OCI-LY3 (cell line): ENCODE results near the gene HHATL.

Experiments used
- H2AFZ ChIP-seq: fragments of 200-600, 300-600 bp; shearing (Covaris generic); 2 replicates; pipeline ENCODE4 v1.6.0; 2014; ENCODE audit warnings: antibody characterized with exemption, low read depth, low read length
- H3K27ac ChIP-seq: fragments of 200-600, 300-600 bp; sonication (generic); 2 replicates; pipeline ENCODE4 v1.5.1; 2014; ENCODE audit warnings: mild to moderate bottlenecking, low read length, moderate library complexity, mixed read lengths
- H3K27me3 ChIP-seq: fragments of 200-600, 300-600 bp; sonication (generic); 2 replicates; pipeline ENCODE4 v1.6.1; 2014; ENCODE audit warnings: low read depth, low read length, mixed read lengths
- H3K36me3 ChIP-seq: fragments of 200-600, 300-600 bp; sonication (generic); replicated peaks from 2 replicates; pipeline ENCODE3; 2014; ENCODE audit warnings: low read depth, low read length, mixed read lengths
- H3K4me1 ChIP-seq: fragments of 300-600, 200-600 bp; sonication (generic); 2 replicates; pipeline ENCODE4 v1.6.1; 2014; ENCODE audit warnings: low read length, mixed read lengths
- H3K4me2 ChIP-seq: fragments of 200-600, 300-600 bp; sonication (generic); 2 replicates; pipeline ENCODE4 v1.6.1; 2014; ENCODE audit warnings: low read length, mixed read lengths
- H3K4me3 ChIP-seq: fragments of 300-600, 200-600 bp; sonication (generic); 2 replicates; pipeline ENCODE4 v1.5.1; 2014; ENCODE audit warnings: antibody characterized with exemption, mild to moderate bottlenecking, low read length, moderate library complexity
- H3K79me2 ChIP-seq: fragments of 300-600, 200-600 bp; shearing (Covaris generic); 2 replicates; pipeline ENCODE4 v1.6.1; 2014; ENCODE audit warnings: mild to moderate bottlenecking, low read length, mixed read lengths
- H3K9ac ChIP-seq: fragments of 300-600, 200-600 bp; shearing (Covaris generic); 2 replicates; pipeline ENCODE4 v1.6.0; 2014; ENCODE audit warnings: mild to moderate bottlenecking, low read length, moderate library complexity
- H3K9me3 ChIP-seq: fragments of 200-600, 300-600 bp; shearing (Covaris generic); 2 replicates; pipeline ENCODE4 v1.6.1; 2014; ENCODE audit warnings: low read length, mixed read lengths; ENCODE audit not compliant: insufficient read depth
- H4K20me1 ChIP-seq: fragments of 200-600, 300-600 bp; sonication (generic); 2 replicates; pipeline ENCODE4 v1.6.1; 2016; ENCODE audit warnings: low read length, mixed read lengths; ENCODE audit not compliant: insufficient read depth
- EZH2phosphoT487 ChIP-seq: fragments of 200-600 bp; shearing (Covaris generic); IDR thresholded peaks from 2 replicates; pipeline ENCODE4 v1.6.1; 2018; ENCODE audit warnings: antibody characterized with exemption, mixed run types, low read depth
- TF ChIP-seq, protein P1 (sequence below): fragments of 200-600, 300-600 bp; sonication (generic); IDR thresholded peaks from 2 replicates; pipeline ENCODE4 v1.5.1; 2014; ENCODE audit warnings: antibody characterized with exemption, low read length, low read depth

The HHATL gene

DNA sequence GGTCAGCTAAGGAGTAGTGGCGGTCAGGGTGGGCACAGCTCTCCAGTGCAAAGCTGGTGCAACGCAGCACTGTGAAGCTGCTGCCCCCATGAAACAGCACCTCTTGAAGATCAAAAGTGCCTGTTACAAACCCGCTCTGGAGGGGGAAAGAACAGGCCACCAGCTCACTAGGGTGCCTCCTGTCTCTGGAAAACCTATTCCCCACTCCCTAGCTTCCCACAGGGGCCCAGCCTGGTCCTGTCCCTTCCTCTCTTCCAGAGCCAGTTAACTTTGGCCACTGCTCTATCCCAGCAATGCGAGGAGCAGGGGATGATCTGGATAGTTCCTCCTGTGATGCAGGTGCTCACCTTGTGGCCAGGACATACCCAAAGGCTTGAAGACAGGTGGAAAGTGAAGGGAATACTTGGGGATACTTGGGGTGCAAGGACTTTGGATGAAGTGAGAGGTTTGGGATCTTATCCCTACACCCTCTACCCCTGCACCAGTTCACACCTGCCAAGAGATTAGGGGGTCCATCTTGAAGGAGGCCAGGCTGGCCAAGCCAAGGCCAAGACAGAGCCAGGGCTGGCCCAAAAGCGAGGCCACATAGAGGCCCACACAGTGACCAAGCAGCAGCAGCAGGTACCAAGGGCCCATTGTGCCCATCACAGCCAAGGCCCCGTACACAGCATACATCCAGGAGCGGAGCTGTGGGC lies 4.2 kb downstream of the HHATL start:
- Histone ChIP-seq H3K9me3 (no peaks in the 10 kb centered on the region), H3K4me1 (no peaks in the 10 kb centered on the region), H4K20me1 (0 out of 2 replicates have a peak, but pooled peaks cover 6% of the 10 kb centered on the region), H3K27me3 (peaks cover 25% of the 10 kb centered on the region), H3K9ac (no peak overlapping the region), H2AFZ (no peak overlapping the region), H3K4me2 (no peak overlapping the region), H3K79me2 (no peaks in the 10 kb centered on the region), H3K36me3 (no peaks in the 10 kb centered on the region), H3K27ac (no peak overlapping the region), H3K4me3 (no peak overlapping the region)
- no peak for TF ChIP-seq EZH2phosphoT487
- TF ChIP-seq, protein P1, sequence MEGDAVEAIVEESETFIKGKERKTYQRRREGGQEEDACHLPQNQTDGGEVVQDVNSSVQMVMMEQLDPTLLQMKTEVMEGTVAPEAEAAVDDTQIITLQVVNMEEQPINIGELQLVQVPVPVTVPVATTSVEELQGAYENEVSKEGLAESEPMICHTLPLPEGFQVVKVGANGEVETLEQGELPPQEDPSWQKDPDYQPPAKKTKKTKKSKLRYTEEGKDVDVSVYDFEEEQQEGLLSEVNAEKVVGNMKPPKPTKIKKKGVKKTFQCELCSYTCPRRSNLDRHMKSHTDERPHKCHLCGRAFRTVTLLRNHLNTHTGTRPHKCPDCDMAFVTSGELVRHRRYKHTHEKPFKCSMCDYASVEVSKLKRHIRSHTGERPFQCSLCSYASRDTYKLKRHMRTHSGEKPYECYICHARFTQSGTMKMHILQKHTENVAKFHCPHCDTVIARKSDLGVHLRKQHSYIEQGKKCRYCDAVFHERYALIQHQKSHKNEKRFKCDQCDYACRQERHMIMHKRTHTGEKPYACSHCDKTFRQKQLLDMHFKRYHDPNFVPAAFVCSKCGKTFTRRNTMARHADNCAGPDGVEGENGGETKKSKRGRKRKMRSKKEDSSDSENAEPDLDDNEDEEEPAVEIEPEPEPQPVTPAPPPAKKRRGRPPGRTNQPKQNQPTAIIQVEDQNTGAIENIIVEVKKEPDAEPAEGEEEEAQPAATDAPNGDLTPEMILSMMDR: no peak

DNA sequence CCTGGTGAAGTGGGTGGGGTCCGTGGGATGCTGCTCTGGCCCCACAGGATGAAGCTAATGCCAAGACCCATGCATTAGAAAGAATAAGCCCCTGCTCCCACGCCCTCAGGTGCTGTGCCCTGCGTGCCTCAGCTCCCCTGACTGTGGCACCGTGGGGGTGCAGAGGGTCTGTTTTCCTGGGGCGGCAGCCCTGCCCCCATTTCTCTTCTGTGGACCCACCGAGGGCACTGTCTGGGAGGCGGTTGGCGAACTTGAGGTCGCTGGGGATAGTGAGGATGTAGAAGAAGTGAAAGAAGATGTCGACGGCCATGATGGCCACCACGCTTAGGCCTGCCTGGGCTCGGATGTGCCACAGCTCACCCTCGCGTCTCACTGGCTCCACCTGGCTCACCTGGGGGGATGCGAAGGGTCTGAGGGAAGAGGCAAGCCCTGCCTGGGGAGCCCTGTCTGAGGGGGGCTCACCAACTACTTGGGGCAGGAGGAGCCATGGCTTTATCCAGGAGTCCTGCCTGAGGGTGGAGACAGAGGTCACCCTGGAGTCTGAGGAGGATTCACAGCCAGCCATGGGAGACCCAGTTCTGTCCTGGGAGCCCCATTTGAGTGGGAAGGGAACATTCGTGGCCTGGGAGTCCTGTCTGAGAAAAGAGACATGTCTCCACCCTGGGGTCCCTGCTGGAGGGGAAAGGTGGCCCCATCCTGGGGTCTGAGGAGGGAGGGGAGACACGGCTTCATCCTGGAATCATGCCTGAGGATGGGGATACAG lies 5.1 kb downstream of the HHATL start:
- H3K27ac ChIP-seq: no peak overlapping the region
- H3K36me3 ChIP-seq: no peaks in the 10 kb centered on the region
- H3K27me3 ChIP-seq: peaks cover 25% of the 10 kb centered on the region
- 0 out of 2 replicates have a peak, but pooled peaks cover 6% of the 10 kb centered on the region for H4K20me1 ChIP-seq
- TF ChIP-seq, protein P1: no peak
- no peak for TF ChIP-seq EZH2phosphoT487
- H3K4me3 ChIP-seq: no peak overlapping the region
- H3K9me3 ChIP-seq: no peaks in the 10 kb centered on the region
- H3K4me1 ChIP-seq: no peaks in the 10 kb centered on the region
- no peak overlapping the region for H3K4me2 ChIP-seq
- no peak overlapping the region for H2AFZ ChIP-seq
- no peak overlapping the region for H3K9ac ChIP-seq
- H3K79me2 ChIP-seq: no peaks in the 10 kb centered on the region

DNA sequence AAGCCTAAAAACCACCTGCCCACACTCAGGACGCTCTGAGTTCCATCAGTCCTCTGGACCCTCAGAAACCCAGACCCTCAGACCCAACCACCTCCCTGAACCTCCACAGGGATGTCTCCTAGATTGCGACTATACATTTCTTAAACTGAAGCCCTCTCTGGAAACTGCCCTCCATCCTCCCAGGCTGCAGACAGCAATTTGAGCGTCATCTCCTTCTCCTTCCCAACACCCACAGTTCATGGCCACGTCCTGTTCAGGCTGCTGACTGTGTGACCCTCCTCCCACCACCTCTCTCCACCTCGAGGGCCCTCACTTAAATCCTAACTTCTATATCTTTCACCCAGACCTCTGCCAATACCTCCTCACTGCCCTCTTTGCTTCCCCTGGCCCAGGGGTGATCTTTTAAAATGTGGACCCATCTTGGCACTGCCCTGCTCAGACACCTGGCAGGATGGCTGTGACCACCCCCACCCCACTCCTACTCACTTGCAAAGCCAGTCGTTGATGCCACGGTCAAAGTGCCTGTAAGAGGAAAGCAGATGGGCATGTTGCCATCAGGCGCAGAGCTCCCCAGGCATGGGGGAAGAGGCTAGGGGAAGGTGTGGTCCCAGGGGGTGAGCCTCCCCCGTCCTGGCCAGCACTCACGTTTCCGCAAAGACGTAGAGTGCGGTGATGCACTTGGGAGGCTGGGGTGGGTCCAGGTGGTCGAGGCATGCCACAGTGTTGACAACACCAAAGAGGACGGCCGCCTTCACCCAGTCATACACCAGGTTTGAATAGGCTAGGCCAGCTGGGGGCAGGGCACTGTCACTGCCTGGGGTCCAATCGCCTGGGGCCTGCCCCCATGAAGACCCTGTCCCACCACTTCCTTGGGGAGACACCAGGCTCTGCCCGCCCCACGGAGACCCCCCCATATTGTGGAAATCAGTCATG lies 6.0 kb downstream of the HHATL start:
- Histone ChIP-seq H3K27ac (no peak overlapping the region), H3K4me1 (no peaks in the 10 kb centered on the region), H3K9ac (no peak overlapping the region), H4K20me1 (0 out of 2 replicates have a peak, but pooled peaks cover 2% of the 10 kb centered on the region), H3K79me2 (no peaks in the 10 kb centered on the region), H3K27me3 (peaks cover 25% of the 10 kb centered on the region), H2AFZ (no peak overlapping the region), H3K9me3 (no peaks in the 10 kb centered on the region), H3K4me2 (no peak overlapping the region), H3K4me3 (no peak overlapping the region), H3K36me3 (no peaks in the 10 kb centered on the region)
- no peak for TF ChIP-seq EZH2phosphoT487

DNA sequence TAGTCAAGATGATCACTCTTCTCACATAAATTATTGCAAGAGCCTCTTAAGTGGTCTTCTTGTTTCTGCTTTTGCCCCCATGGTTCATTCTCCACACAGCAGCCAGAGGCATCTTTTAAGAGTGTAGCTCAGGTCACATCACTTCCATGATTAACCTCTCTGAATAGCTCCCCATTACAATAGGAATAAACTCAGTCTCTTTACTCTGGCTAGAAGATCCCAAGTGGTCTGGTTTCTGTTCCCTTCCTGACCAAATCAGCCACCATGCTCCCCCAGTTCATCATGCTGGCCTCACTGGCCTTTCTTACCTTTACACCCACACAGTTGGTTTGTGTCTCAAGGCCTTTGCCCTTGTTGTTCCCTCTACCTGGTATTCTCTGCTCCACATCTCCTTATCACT lies 8.2 kb downstream of the HHATL start:
- no peak for TF ChIP-seq EZH2phosphoT487

More for the DNA sequence above, 8.2 kb downstream of the HHATL start:
- no peak overlapping the region for H2AFZ ChIP-seq
- H3K27ac ChIP-seq: no peak overlapping the region
- H3K4me3 ChIP-seq: no peak overlapping the region
- H3K4me1 ChIP-seq: no peaks in the 10 kb centered on the region
- H3K36me3 ChIP-seq: no peaks in the 10 kb centered on the region
- H3K4me2 ChIP-seq: no peak overlapping the region
- H3K79me2 ChIP-seq: no peaks in the 10 kb centered on the region
- H3K9me3 ChIP-seq: no peaks in the 10 kb centered on the region
- H3K27me3 ChIP-seq: peaks cover 30% of the 10 kb centered on the region
- no peaks in the 10 kb centered on the region for H4K20me1 ChIP-seq
- no peak overlapping the region for H3K9ac ChIP-seq
